Measurements from ENCODE around the gene MTX1.

Gene MTX1

DNA sequence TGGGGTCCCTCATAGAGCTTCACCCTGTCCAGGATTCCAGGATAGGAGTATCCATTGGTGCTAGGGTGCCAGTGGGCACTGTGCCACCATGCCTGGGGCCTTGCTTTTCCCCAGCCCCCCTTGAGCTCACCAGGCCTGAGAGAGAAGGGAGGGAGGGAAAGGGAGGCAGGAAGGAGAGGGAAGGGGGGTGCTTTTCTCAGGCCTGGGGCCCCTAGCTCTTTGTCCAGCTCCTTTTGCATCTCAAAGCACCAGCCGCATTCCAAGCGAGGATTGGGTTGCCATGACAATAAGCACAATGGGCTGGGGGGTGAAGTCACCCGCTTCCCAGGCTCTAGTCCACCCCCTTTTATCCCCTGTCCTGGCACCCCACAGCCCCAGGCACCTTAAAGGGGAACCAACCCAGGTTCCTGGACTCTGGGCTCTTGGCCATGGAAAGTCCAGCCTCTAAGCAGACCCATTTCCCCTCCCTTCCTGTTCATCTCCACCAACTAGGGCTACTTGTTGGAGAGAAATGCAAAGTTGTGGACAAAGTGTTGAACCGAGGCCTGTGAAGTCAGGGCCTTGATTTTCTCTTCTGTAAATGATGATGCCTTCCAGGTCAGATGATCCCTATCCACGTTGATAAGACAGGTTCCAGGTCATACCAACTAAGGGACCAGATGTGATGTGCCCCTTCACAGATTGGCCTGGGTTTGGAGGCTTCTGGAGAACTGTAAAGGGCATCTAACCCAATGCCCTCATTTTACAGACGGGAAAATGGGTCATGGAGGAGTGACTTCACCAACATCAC is 12.2 kb upstream of the MTX1 start:
- DNase-seq (ENCODE audit: extremely low read depth, low read depth), result no peak
- no peak for TF ChIP-seq CTCF (IDR thresholded peaks at IDR 0.05; ENCODE audit: low read depth, low read length)

GRCh38 chr1:155196893-155197638 is 11.4 kb upstream of the MTX1 start:
- DNase-seq (ENCODE audit: extremely low read depth, low read depth), result no peak
- no peak for TF ChIP-seq CTCF (IDR thresholded peaks at IDR 0.05; ENCODE audit: low read depth, low read length)

- TF ChIP-seq CTCF (IDR thresholded peaks at IDR 0.05; ENCODE audit: low read depth, low read length), result no peak
- no peak for DNase-seq (ENCODE audit: extremely low read depth, low read depth)
These were observed 10.5 kb upstream of the MTX1 start for GRCh38 chr1:155197901-155198546.

DNA sequence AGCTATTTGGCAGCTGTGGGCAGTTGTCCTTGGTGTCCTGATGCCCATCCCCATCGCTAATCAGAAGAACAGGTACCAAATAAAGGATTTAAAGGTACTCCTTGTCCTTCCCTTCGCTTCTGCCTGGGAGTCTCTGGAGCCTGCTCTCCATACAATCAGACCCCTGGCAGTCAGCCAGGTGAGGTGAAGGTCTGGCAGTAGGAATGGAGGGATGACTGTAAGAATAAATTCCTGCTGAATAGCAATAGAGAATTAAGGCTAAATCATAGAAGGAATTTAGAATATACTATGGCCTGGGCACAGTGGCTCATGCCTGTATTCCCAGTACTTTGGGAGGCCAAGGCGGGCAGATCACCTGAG is 10.0 kb upstream of the MTX1 start:
- no peak for DNase-seq (ENCODE audit: extremely low read depth, low read depth)
- TF ChIP-seq CTCF (IDR thresholded peaks at IDR 0.05; ENCODE audit: low read depth, low read length), result no peak

- DNase-seq (ENCODE audit: extremely low read depth, low read depth), result no peak
- no peak for TF ChIP-seq CTCF (IDR thresholded peaks at IDR 0.05; ENCODE audit: low read depth, low read length)
These were observed 8.7 kb upstream of the MTX1 start for GRCh38 chr1:155199792-155200191.

GRCh38 chr1:155200920-155201319 is 7.6 kb upstream of the MTX1 start:
- TF ChIP-seq CTCF (IDR thresholded peaks at IDR 0.05; ENCODE audit: low read depth, low read length), result no peak
- DNase-seq (ENCODE audit: extremely low read depth, low read depth), result no peak

DNA sequence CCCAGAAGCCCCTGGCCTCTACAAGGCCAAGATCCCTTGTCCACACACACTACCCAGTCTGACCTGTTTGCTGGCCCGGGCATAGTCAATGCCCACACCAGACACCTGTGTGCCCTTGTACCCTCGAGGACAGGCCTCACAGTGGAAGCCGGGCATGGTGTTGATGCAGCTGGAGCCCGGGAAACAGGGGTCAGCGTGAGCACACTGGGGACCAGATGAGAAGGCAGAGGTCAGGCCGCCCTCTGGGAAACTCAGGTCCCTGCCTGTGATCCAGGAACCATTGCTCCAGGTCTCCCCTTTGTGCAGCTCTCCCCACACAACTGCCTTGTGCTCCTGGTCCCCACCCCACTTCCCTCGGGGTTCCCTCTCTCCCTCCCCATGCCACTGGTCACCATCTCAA is 6.3 kb upstream of the MTX1 start:
- no peak for TF ChIP-seq CTCF (IDR thresholded peaks at IDR 0.05; ENCODE audit: low read depth, low read length)
- DNase-seq (ENCODE audit: extremely low read depth, low read depth), result no peak

Data from AG09319 (cell line).